CD4-positive, alpha-beta memory T cell (primary cell): ENCODE data around the gene EIPR1. TPM values are rescaled to one million over a fixed set of nuclear protein-coding genes. Genes with fewer than 3 reads are reported as not detected.
"Not testable (repeated sequence)": the region's sequence is repeated elsewhere in the genome, so short reads cannot be mapped to it uniquely, and the experiment has no call there.

Experiments
- CTCF ChIA-PET: fragments of 350-600 bp; sonication (Branson Sonifier 250); formaldehyde crosslinking; loops from one replicate; lab custom pipeline; 2021; ENCODE audit warnings: inconsistent platforms; ENCODE audit not compliant: partially characterized antibody; lab: Charles Lee
- POLR2A ChIA-PET: fragments of 350-600 bp; sonication (Branson Sonifier 250); formaldehyde crosslinking; loops from one replicate; lab custom pipeline; 2021; ENCODE audit not compliant: partially characterized antibody; lab: Charles Lee
- DNase-seq, 5 donors: peaks; one replicate each; pipeline versions ENCODE4 v3.0.0 to v3.0.0-alpha.2; 2020 to 2022; ENCODE audit warnings: mixed read lengths in 1 of 5
- H3K27ac ChIP-seq: one replicate; pipeline ENCODE4 v1.7.0; 2013; ENCODE audit warnings: low read depth, low read length
- H3K27me3 ChIP-seq: 2 replicates; pipeline ENCODE4 v1.7.0; 2013; ENCODE audit warnings: mild to moderate bottlenecking, low read length, moderate library complexity; ENCODE audit not compliant: insufficient read depth
- H3K36me3 ChIP-seq: 2 replicates; pipeline ENCODE4 v1.7.0; 2013; ENCODE audit warnings: mild to moderate bottlenecking, low read length, moderate library complexity; ENCODE audit not compliant: insufficient read depth
- H3K4me1 ChIP-seq: 2 replicates; pipeline ENCODE4 v1.7.0; 2013; ENCODE audit warnings: mild to moderate bottlenecking, low read length, moderate library complexity; ENCODE audit not compliant: insufficient read depth
- H3K4me3 ChIP-seq, 2 donors: one replicate each; pipeline ENCODE4 v1.7.0; 2013; ENCODE audit warnings: low read length in 2 of 2, mild to moderate bottlenecking in 1 of 2
- H3K9me3 ChIP-seq, 2 donors: one replicate each; pipeline ENCODE4 v1.7.0; 2013; ENCODE audit warnings: low read length in 2 of 2, control low read depth in 1 of 2; ENCODE audit not compliant: control insufficient read depth in 1 of 2
- H3K27ac Mint-ChIP-seq, 7 donors: one replicate each; pipeline ENCODE4 v1.8.0; 2020 to 2021; ENCODE audit warnings: mixed read lengths in 7 of 7, mild to moderate bottlenecking in 6 of 7, inconsistent platforms in 3 of 7, moderate library complexity in 3 of 7
- H3K27me3 Mint-ChIP-seq, 2 donors: one replicate each; pipeline ENCODE4 v1.8.0; 2020 to 2021; ENCODE audit warnings: mixed read lengths in 2 of 2
- H3K36me3 Mint-ChIP-seq, 2 donors: one replicate each; pipeline ENCODE4 v1.8.0; 2020 to 2021; ENCODE audit warnings: mixed read lengths in 2 of 2, inconsistent platforms in 1 of 2, mild to moderate bottlenecking in 1 of 2
- H3K4me1 Mint-ChIP-seq, 4 donors: one replicate each; pipeline ENCODE4 v1.8.0; 2020 to 2021; ENCODE audit warnings: mixed read lengths in 4 of 4, mild to moderate bottlenecking in 1 of 4
- H3K4me3 Mint-ChIP-seq, 8 donors: one replicate each; pipeline ENCODE4 v1.8.0; 2020 to 2021; ENCODE audit warnings: mixed read lengths in 8 of 8, mild to moderate bottlenecking in 7 of 8, moderate library complexity in 6 of 8, inconsistent platforms in 3 of 8
- H3K9me3 Mint-ChIP-seq, 8 donors: one replicate each; pipeline ENCODE4 v1.8.0; 2020 to 2021; ENCODE audit warnings: mixed read lengths in 8 of 8, mild to moderate bottlenecking in 5 of 8, inconsistent platforms in 3 of 8, moderate library complexity in 1 of 8
- intact Hi-C: fragments of 100-400 bp; cut with micrococcal nuclease; formaldehyde crosslinking; loops from one replicate; pipeline ENCODE4 v1.15.1; 2023
- polyA plus RNA-seq, 2 donors: library from polyadenylated mRNA; unstranded; fragments of 300-500 nt; fragmentation: Illumina TruSeq; gene quantifications; one replicate each; pipeline ENCODE4 v1.2.3, GENCODE V29; 2021
- total RNA-seq, 2 experiments: library from RNA; stranded (reverse); gene quantifications; one replicate each; pipeline ENCODE4 v1.2.3, GENCODE V29; 2021

Gene EIPR1
- total and polyA plus RNA-seq, 4 experiments from 2014 or later: 18.2 to 48.0 (median 26.2) TPM

DNA sequence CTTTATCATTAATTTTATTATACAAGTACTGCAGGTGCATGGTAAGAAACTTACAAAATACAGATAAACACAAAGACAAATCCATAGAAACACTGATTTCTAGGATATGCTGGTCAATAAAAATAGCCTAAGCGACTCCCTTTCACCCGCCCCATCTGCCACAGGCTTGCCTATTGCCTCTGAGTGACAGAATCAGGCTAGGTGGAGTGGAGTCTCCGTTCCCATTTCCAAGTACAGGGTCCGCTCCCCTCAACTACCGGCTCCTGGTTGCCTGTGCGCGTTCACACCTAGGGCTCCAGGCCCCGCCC is 1.7 kb upstream of the EIPR1 start:
- peak overlapping the region; percentile 92 to 98 (median 95) for H3K4me3 Mint-ChIP-seq
- CTCF ChIA-PET: interaction anchor here (1.3 to 2.6 kb wide), 6 partner anchors 14 to 273 kb away, joined by 4 to 17 read pairs (median 8); no protein-coding TSS in a partner anchor
- no peak for DNase-seq
- H3K36me3 Mint-ChIP-seq: peaks cover 5 to 29% of the 10 kb centered on the region in 2 donors
- no peaks in the 10 kb centered on the region for H3K9me3 ChIP-seq
- H3K27ac ChIP-seq: peak overlapping the region; percentile 86
- H3K27me3 Mint-ChIP-seq: no peaks in the 10 kb centered on the region
- intact Hi-C loops: loop anchor here (1.0 to 5.0 kb wide), 3 partner anchors 140 to 273 kb away; partner anchors contain the start of genes ADI1 and RPS7
- H3K36me3 ChIP-seq: no peaks in the 10 kb centered on the region
- H3K27ac Mint-ChIP-seq: peak overlapping the region; percentile 94 to 99 (median 98)
- peaks cover 40% of the 10 kb centered on the region for H3K4me1 ChIP-seq
- peak overlapping the region; percentile 80 to 90 for H3K4me3 ChIP-seq
- peaks cover 27 to 60% (median 45%) of the 10 kb centered on the region in 4 donors for H3K4me1 Mint-ChIP-seq
- POLR2A ChIA-PET: interaction anchor here (0.6 to 4.1 kb wide), 7 partner anchors 41 to 274 kb away, joined by 3 to 33 read pairs (median 4); partner anchors contain the start of genes ADI1, RNASEH1 and RPS7
- H3K9me3 Mint-ChIP-seq: peaks cover 0 to 3% (median 0%) of the 10 kb centered on the region in 8 donors
- H3K27me3 ChIP-seq: no peaks in the 10 kb centered on the region

DNA sequence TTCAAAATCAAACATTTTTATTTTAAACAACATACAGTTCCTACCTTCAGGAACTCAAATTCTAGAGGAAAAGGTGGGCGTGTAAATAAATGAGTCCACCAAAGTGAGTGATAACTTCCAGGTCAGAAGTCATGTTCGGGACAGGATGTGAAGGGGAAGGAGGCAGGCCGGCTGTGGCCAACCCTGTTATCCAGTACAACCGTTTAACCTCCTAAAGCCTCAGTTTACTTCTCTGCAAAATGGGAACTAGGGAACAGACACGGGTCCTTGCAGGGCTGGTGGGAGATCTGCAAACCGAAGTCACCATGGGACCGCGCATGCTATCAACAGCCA is 373 bp downstream of the EIPR1 start:
- Histone ChIP-seq H3K4me3 (peak overlapping the region; percentile 80 to 88), H3K27ac (peak overlapping the region; percentile 89), H3K9me3 (no peaks in the 10 kb centered on the region), H3K27me3 (no peaks in the 10 kb centered on the region), H3K4me1 (peaks cover 40% of the 10 kb centered on the region), H3K36me3 (no peaks in the 10 kb centered on the region)
- POLR2A ChIA-PET: interaction anchor here (0.9 to 4.1 kb wide), 7 partner anchors 11 to 275 kb away, joined by 3 to 33 read pairs (median 9); partner anchors contain the start of genes ADI1 and RNASEH1
- CTCF ChIA-PET: interaction anchor here (1.3 to 2.6 kb wide), 3 partner anchors 46 to 275 kb away, joined by 3 to 10 read pairs (median 4); no protein-coding TSS in a partner anchor
- intact Hi-C loops: loop anchor here (1.0 to 5.0 kb wide), 2 partner anchors 181 to 275 kb away; partner anchors contain the start of gene RNASEH1
- no peaks in the 10 kb centered on the region for H3K27me3 Mint-ChIP-seq
- peaks cover 0 to 3% (median 0%) of the 10 kb centered on the region in 8 donors for H3K9me3 Mint-ChIP-seq
- peak overlapping the region; percentile 92 to 99 (median 97) for H3K4me3 Mint-ChIP-seq
- DNase-seq: peak in 1 of 5 donors; percentile 62
- peak overlapping the region; percentile 94 to 99 (median 98) for H3K27ac Mint-ChIP-seq
- H3K36me3 Mint-ChIP-seq: peaks cover 5 to 24% of the 10 kb centered on the region in 2 donors
- peaks cover 27 to 60% (median 40%) of the 10 kb centered on the region in 4 donors for H3K4me1 Mint-ChIP-seq

DNA sequence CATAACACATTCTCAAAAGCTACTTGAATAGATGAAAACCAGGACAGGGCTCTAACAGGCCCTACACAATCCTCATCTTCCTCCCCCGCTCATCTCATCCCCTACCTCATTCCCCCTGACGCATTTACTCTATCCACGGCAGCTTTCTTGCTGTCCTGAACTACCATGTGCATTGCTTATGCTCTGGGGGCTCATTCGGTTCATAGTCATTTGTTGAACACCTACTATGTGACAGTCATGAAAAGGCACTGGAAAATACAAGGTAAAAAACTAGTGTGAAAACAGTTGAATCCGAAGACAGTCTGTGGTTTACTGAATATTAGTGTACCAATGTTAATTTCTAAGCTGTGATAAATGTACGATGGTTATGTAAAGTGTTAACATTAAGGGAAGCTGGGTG is 797 bp downstream of the EIPR1 start:
- ChIA-PET POLR2A (interaction anchor here (1.5 to 4.1 kb wide), 4 partner anchors 11 to 199 kb away, joined by 5 to 33 read pairs (median 18); partner anchors contain the start of genes ADI1 and RNASEH1), CTCF (interaction anchor here (1.3 to 2.6 kb wide), 2 partner anchors 46 to 275 kb away, joined by 4 to 10 read pairs; no protein-coding TSS in a partner anchor)
- intact Hi-C loops: loop anchor here (1.0 to 5.0 kb wide), 2 partner anchors 181 to 275 kb away; partner anchors contain the start of gene RNASEH1
- no peaks in the 10 kb centered on the region for H3K9me3 ChIP-seq
- H3K27me3 ChIP-seq: no peaks in the 10 kb centered on the region
- H3K27ac ChIP-seq: peak overlapping the region; percentile 89
- peak overlapping the region; percentile 94 to 99 (median 98) for H3K27ac Mint-ChIP-seq
- peaks cover 26 to 59% (median 39%) of the 10 kb centered on the region in 4 donors for H3K4me1 Mint-ChIP-seq
- DNase-seq: no peak
- H3K36me3 Mint-ChIP-seq: peaks cover 4 to 24% of the 10 kb centered on the region in 2 donors
- H3K4me3 Mint-ChIP-seq: peak overlapping the region; percentile 92 to 99 (median 97)
- H3K36me3 ChIP-seq: no peaks in the 10 kb centered on the region
- peaks cover 0 to 3% (median 0%) of the 10 kb centered on the region in 8 donors for H3K9me3 Mint-ChIP-seq
- H3K27me3 Mint-ChIP-seq: no peaks in the 10 kb centered on the region
- peaks cover 40% of the 10 kb centered on the region for H3K4me1 ChIP-seq
- H3K4me3 ChIP-seq: peak overlapping the region; percentile 80 to 88

DNA sequence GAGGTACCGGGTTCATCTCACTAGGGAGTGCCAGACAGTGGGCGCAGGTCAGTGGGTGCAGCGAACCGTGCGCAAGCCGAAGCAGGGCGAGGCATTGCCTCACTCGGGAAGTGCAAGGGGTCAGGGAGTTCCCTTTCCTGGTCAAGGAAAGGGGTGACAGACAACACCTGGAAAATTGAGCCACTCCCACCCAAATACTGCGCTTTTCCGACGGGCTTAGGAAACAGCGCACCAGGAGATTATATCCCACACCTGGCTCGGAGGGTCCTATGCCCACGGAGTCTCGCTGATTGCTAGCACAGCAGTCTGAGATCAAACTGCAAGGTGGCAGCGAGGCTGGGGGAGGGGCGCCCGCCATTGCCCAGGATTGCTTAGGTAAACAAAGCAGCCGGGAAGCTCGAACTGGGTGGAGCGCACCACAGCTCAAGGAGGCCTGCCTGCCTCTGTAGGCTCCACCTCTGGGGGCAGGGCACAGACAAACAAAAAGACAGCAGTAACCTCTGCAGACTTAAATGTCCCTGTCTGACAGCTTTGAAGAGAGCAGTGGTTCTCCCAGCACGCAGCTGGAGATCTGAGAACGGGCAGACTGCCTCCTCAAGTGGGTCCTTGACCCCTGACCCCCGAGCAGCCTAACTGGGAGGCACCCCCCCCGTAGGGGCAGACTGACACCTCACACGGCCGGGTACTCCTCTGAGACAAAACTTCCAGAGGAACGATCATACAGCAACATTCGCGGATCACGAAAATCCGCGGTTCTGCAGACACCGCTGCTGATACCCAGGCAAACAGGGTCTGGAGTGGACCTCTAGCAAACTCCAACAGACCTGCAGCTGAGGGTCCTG is 8.1 kb downstream of the EIPR1 start:
- Mint-ChIP-seq H3K4me3 (peak overlapping the region in 1 of 8 donors; percentile 20), H3K36me3 (peaks cover 4 to 12% of the 10 kb centered on the region in 2 donors), H3K4me1 (peaks cover 12 to 21% (median 17%) of the 10 kb centered on the region in 4 donors)
- intact Hi-C loops, H3K9me3 Mint-ChIP-seq, H3K27me3 Mint-ChIP-seq, POLR2A ChIA-PET, CTCF ChIA-PET, H3K36me3 ChIP-seq, H3K4me1 ChIP-seq, H3K27me3 ChIP-seq, H3K4me3 ChIP-seq, H3K27ac ChIP-seq, DNase-seq, H3K9me3 ChIP-seq, H3K27ac Mint-ChIP-seq: not testable (repeated sequence)

DNA sequence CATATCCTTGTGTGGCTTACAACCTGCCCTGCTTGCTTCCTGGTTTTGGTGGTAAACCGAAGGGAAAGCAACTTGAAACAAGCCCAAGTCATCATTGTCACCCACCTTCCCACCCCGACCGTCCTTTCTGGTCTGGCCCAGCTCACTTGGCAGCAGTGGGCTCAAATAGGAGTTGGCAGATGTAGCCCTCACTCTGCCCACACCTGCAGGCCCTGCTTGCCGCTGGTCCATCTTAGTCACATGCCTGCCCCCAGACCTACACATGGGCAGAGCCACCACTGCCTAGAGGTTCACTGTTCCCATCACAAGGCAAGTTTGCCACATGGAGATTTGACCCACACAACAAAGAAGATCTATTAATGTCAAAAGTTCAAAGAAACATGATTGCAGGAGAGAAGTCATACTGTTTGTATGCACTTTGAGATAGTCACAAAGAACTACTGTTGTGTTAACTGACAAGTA is 9.3 kb downstream of the EIPR1 start:
- no peak overlapping the region for H3K27ac ChIP-seq
- Mint-ChIP-seq H3K4me1 (peaks cover 12 to 21% (median 18%) of the 10 kb centered on the region in 4 donors), H3K9me3 (no peaks in the 10 kb centered on the region), H3K27ac (peak overlapping the region in 1 of 7 donors; percentile 48), H3K27me3 (no peaks in the 10 kb centered on the region), H3K4me3 (no peak overlapping the region), H3K36me3 (peaks cover 4 to 15% of the 10 kb centered on the region in 2 donors)
- intact Hi-C loops: no loop called here
- no peaks in the 10 kb centered on the region for H3K9me3 ChIP-seq
- no peak overlapping the region for H3K4me3 ChIP-seq
- no peak for DNase-seq
- POLR2A ChIA-PET: no interaction called here
- peaks cover 4% of the 10 kb centered on the region for H3K4me1 ChIP-seq
- no peaks in the 10 kb centered on the region for H3K27me3 ChIP-seq
- H3K36me3 ChIP-seq: no peaks in the 10 kb centered on the region
- CTCF ChIA-PET: no interaction called here

DNA sequence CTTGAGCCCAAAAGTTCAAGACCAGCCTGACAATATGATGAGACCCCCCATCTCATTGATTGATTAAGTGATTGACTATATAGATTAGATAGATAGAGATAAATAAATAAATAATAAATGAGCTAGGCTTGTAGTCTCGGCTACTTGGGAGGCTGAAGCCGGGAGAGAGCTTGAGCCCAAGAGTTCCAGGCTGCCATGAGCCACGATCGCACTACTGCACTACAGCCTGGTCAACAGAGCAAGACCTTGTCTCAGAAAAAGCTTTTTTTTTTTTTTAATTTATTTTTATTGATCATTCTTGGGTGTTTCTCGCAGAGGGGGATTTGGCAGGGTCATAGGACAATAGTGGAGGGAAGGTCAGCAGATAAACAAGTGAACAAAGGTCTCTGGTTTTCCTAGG is 12.4 kb downstream of the EIPR1 start:
- no peaks in the 10 kb centered on the region for H3K27me3 Mint-ChIP-seq
- DNase-seq: no peak
- intact Hi-C loops: no loop called here
- H3K27ac Mint-ChIP-seq: no peak overlapping the region
- POLR2A ChIA-PET: interaction anchor here (1.8 kb wide), 1 partner anchor 12 kb away, joined by 5 read pairs; the partner anchor contains the start of gene EIPR1
- Histone ChIP-seq H3K4me1 (peaks cover 4% of the 10 kb centered on the region), H3K4me3 (no peak overlapping the region), H3K9me3 (no peaks in the 10 kb centered on the region), H3K36me3 (no peaks in the 10 kb centered on the region), H3K27me3 (no peaks in the 10 kb centered on the region), H3K27ac (no peak overlapping the region)
- H3K4me3 Mint-ChIP-seq: no peak overlapping the region
- H3K36me3 Mint-ChIP-seq: peaks cover 4 to 15% of the 10 kb centered on the region in 2 donors
- peaks cover 12 to 29% (median 25%) of the 10 kb centered on the region in 4 donors for H3K4me1 Mint-ChIP-seq
- no peaks in the 10 kb centered on the region for H3K9me3 Mint-ChIP-seq
- CTCF ChIA-PET: interaction anchor here (1.6 kb wide), 1 partner anchor 59 kb away, joined by 6 read pairs; no protein-coding TSS in a partner anchor
